ENCODE data around the gene ARID3C. TPM values are rescaled to one million over a fixed set of nuclear protein-coding genes. Genes with fewer than 3 reads are reported as not detected.

The ARID3C gene
- total RNA-seq, 2 experiments from 2014 or later = 0.25 to 0.34 TPM

GRCh38 chr9:34647084-34647403, 18.2 kb upstream of the ARID3C start:
- DNase-seq (no peak), ATAC-seq (ENCODE audit: poor library complexity) (peak; percentile 9)
- H3K27ac ChIP-seq (ENCODE audit: low read depth in 1 of 2, low read length in 2 of 2) = peak overlapping the region; percentile 68 to 85
- CTCF ChIA-PET = interaction anchor here (1.0 to 5.9 kb wide), 9 partner anchors 9 to 268 kb away, joined by 3 to 57 read pairs (median 8); partner anchors contain the start of genes ARID3C, CCL27, RPP25L and SIGMAR1
- intact Hi-C loops (cut with DNase I, micrococcal nuclease) = loop anchor here (1.0 to 5.0 kb wide), 2 partner anchors 17 to 35 kb away; partner anchors contain the start of gene RPP25L (in 1 of the 2)
- no peaks in the 10 kb centered on the region for H3K9me3 Mint-ChIP-seq
- peak overlapping the region; percentile 88 for H3K27ac Mint-ChIP-seq
- H3K27me3 Mint-ChIP-seq = no peaks in the 10 kb centered on the region
- peaks cover 35% of the 10 kb centered on the region for H3K4me1 Mint-ChIP-seq (ENCODE audit: low read depth)
- POLR2A ChIA-PET = interaction anchor here (0.7 to 4.4 kb wide), 15 partner anchors 9 to 1085 kb away, joined by 3 to 84 read pairs (median 6); partner anchors contain the start of genes ARID3C, CCL27, CREB3 and DCTN3
- H3K36me3 Mint-ChIP-seq (ENCODE audit: low read depth) = peaks cover 49% of the 10 kb centered on the region
- peak overlapping the region; percentile 99 for H3K4me3 ChIP-seq (ENCODE audit: low read length)
- H3K27me3 ChIP-seq (ENCODE audit: control insufficient read depth in 1 of 2, insufficient read depth in 2 of 2, low read length in 2 of 2) = no peaks in the 10 kb centered on the region
- TF ChIP-seq CTCF (IDR thresholded peaks at IDR 0.05) = no peak
- peaks cover 41% of the 10 kb centered on the region for H3K36me3 ChIP-seq (ENCODE audit: insufficient read depth, low read length)
- peaks cover 43% of the 10 kb centered on the region for H3K4me1 ChIP-seq (ENCODE audit: insufficient read depth, low read length)
- H3K9me3 ChIP-seq (ENCODE audit: control insufficient read depth in 1 of 2, insufficient read depth in 1 of 2, low read length in 2 of 2) = no peaks in the 10 kb centered on the region
- peak overlapping the region; percentile 97 for H3K4me3 Mint-ChIP-seq

DNA sequence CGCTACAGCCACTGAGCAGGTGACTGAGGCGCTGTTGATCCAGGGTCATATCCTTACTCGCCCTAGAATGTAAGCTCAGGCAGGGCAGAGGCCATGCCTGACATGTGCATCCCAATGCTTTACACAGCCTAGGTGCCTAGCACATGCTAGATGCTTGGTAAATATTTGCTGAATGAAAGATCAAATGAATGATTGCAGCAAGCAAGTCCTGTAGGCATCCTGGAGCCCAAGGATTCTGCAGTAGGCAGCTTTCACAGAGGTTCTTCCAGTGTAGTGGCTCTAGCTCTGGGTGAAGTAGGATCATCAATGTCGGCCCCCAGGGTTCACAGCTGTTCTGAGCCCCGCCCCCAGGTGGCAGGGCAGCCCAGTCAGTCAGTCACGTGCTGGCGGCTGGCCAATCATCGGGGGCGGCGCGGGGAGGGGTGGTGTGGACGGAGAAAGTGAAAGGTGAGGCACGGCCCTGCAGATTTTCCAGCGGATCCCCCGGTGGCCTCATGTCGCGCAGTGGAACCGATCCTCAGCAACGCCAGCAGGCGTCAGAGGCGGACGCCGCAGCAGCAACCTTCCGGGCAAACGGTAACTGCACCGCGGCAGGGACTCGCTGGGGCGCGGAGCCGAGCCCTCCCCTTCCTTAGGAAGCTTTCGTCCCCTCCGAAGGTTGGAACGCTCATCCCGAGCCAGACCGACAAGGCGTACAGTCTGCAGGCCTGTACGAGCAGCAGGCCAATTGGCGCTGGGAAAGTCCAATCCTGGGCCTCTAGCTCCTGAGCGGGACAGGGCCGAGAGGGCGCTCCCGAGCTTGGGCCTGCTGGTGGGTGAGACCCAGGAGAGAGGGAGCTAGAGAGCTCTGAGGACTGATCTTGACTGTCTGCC, 17.6 kb upstream of the ARID3C start, which contains the start of gene GALT:
TSS of gene GALT (plus strand) at position 465 of the 873 bp plus-strand sequence. CDS start at position 495, 30 bp downstream.
- no peaks in the 10 kb centered on the region for H3K27me3 ChIP-seq (ENCODE audit: control insufficient read depth in 1 of 2, insufficient read depth in 2 of 2, low read length in 2 of 2)
- no peaks in the 10 kb centered on the region for H3K9me3 Mint-ChIP-seq
- H3K36me3 Mint-ChIP-seq (ENCODE audit: low read depth) = peaks cover 49% of the 10 kb centered on the region
- peaks cover 37% of the 10 kb centered on the region for H3K36me3 ChIP-seq (ENCODE audit: insufficient read depth, low read length)
- peak within 1 kb of the TSS; percentile 88 for H3K27ac Mint-ChIP-seq
- CTCF ChIA-PET = interaction anchor here (1.0 to 5.9 kb wide), 9 partner anchors 9 to 267 kb away, joined by 3 to 57 read pairs (median 8); partner anchors contain the start of genes ARID3C, CCL27, RPP25L and SIGMAR1
- H3K27me3 Mint-ChIP-seq = no peaks in the 10 kb centered on the region
- peak within 1 kb of the TSS; percentile 68 to 85 for H3K27ac ChIP-seq (ENCODE audit: low read depth in 1 of 2, low read length in 2 of 2)
- ATAC-seq (ENCODE audit: poor library complexity) (peak; percentile 88), DNase-seq (peak; percentile 90 to 98 (median 96))
- no peaks in the 10 kb centered on the region for H3K9me3 ChIP-seq (ENCODE audit: control insufficient read depth in 1 of 2, insufficient read depth in 1 of 2, low read length in 2 of 2)
- intact Hi-C loops (cut with DNase I, micrococcal nuclease) = loop anchor here (1.0 to 5.0 kb wide), 4 partner anchors 15 to 56 kb away; partner anchors contain the start of gene RPP25L (in 1 of the 2)
- POLR2A ChIA-PET = interaction anchor here (0.7 to 4.4 kb wide), 17 partner anchors 8 to 1086 kb away, joined by 3 to 84 read pairs (median 6); partner anchors contain the start of genes ARID3C, CCL27, CREB3 and DCTN3
- peak; percentile 54 for TF ChIP-seq CTCF (IDR thresholded peaks at IDR 0.05)
- H3K4me3 ChIP-seq (ENCODE audit: low read length) = peak within 1 kb of the TSS; percentile 99
- peaks cover 38% of the 10 kb centered on the region for H3K4me1 ChIP-seq (ENCODE audit: insufficient read depth, low read length)
- peaks cover 34% of the 10 kb centered on the region for H3K4me1 Mint-ChIP-seq (ENCODE audit: low read depth)
- peak within 1 kb of the TSS; percentile 97 for H3K4me3 Mint-ChIP-seq

GRCh38 chr9:34644766-34645314, 16.0 kb upstream of the ARID3C start:
- peaks cover 22% of the 10 kb centered on the region for H3K36me3 ChIP-seq (ENCODE audit: insufficient read depth, low read length)
- H3K36me3 Mint-ChIP-seq (ENCODE audit: low read depth) = peaks cover 37% of the 10 kb centered on the region
- H3K4me3 Mint-ChIP-seq = peak overlapping the region; percentile 48
- H3K4me1 Mint-ChIP-seq (ENCODE audit: low read depth) = peaks cover 34% of the 10 kb centered on the region
- no peak for TF ChIP-seq CTCF (IDR thresholded peaks at IDR 0.05)
- no peak overlapping the region for H3K27ac Mint-ChIP-seq
- no peak overlapping the region for H3K4me3 ChIP-seq (ENCODE audit: low read length)
- ATAC-seq (ENCODE audit: poor library complexity) = no peak
- no peaks in the 10 kb centered on the region for H3K9me3 Mint-ChIP-seq
- intact Hi-C loops (cut with DNase I, micrococcal nuclease) = loop anchor here in 1 of 2 experiments (5.0 kb wide), 1 partner anchor 33 kb away; the partner anchor contains the start of gene RPP25L
- ChIA-PET CTCF (interaction anchor here (0.5 to 5.9 kb wide), 4 partner anchors 9 to 56 kb away, joined by 3 to 37 read pairs (median 4); no protein-coding TSS in a partner anchor), POLR2A (interaction anchor here (1.4 to 4.4 kb wide), 4 partner anchors 8 to 25 kb away, joined by 6 to 84 read pairs (median 13); partner anchors contain the start of genes DCTN3 and SIGMAR1)
- H3K27me3 ChIP-seq (ENCODE audit: control insufficient read depth in 1 of 2, insufficient read depth in 2 of 2, low read length in 2 of 2) = no peaks in the 10 kb centered on the region
- no peak for DNase-seq
- H3K9me3 ChIP-seq (ENCODE audit: control insufficient read depth in 1 of 2, insufficient read depth in 1 of 2, low read length in 2 of 2) = no peaks in the 10 kb centered on the region
- peaks cover 35% of the 10 kb centered on the region for H3K4me1 ChIP-seq (ENCODE audit: insufficient read depth, low read length)
- H3K27me3 Mint-ChIP-seq = no peaks in the 10 kb centered on the region
- no peak overlapping the region for H3K27ac ChIP-seq (ENCODE audit: low read depth in 1 of 2, low read length in 2 of 2)

All from CD4-positive, alpha-beta T cell (primary cell).